ENCODE measurements around the gene SERPINB11.
"Not testable (repeated sequence)": the region's sequence is repeated elsewhere in the genome, so short reads cannot be mapped to it uniquely, and the experiment has no call there.

Gene SERPINB11, protein sequence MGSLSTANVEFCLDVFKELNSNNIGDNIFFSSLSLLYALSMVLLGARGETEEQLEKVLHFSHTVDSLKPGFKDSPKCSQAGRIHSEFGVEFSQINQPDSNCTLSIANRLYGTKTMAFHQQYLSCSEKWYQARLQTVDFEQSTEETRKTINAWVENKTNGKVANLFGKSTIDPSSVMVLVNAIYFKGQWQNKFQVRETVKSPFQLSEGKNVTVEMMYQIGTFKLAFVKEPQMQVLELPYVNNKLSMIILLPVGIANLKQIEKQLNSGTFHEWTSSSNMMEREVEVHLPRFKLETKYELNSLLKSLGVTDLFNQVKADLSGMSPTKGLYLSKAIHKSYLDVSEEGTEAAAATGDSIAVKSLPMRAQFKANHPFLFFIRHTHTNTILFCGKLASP

DNA sequence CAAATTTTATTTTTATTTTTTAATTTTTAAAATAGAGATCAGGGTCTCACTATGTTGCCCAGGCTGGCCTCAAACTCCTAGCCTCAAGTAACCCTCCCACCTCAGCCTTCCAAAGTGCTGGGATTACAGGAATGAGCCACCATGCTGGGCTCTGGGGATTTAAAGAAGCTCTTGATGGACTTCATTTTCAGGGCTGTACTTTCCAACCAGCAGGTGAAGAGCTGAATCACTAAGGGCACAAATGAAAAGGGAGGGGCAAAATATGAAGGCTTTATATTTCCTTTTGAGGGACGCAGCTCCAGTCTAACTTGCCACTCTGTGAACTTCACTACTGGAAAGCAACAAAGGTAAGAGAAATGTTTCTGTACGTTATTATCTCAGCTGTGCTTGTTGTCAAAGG, at the start of gene SERPINB11:
Gene SERPINB11, plus strand, starts transcription at position 301 of the 400 bp plus-strand sequence. CDS start 7,234 bp downstream, outside the sequence.
- no peak within 1 kb of the TSS for H3K27ac Mint-ChIP-seq
- no peak within 1 kb of the TSS for H3K4me3 Mint-ChIP-seq
- no peaks in the 10 kb centered on the region for H3K36me3 Mint-ChIP-seq (ENCODE audit: low read depth)
- no peaks in the 10 kb centered on the region for H3K4me1 Mint-ChIP-seq (ENCODE audit: low read depth)
- peaks cover 3% of the 10 kb centered on the region for H3K9me3 Mint-ChIP-seq
- H3K27me3 Mint-ChIP-seq, result peaks cover 3% of the 10 kb centered on the region

GRCh38 chr18:63658920-63659319, 43.8 kb upstream of the SERPINB11 start:
- H3K4me3 Mint-ChIP-seq, result not testable (repeated sequence)

GRCh38 chr18:63661750-63662149, 41.0 kb upstream of the SERPINB11 start, which contains the start of gene SERPINB3:
Gene SERPINB3 (minus strand): TSS chr18:63661893. CDS start chr18:63661216, 677 bp downstream.
- H3K36me3 Mint-ChIP-seq (ENCODE audit: low read depth); H3K27me3 Mint-ChIP-seq; H3K4me3 Mint-ChIP-seq; H3K27ac Mint-ChIP-seq; H3K4me1 Mint-ChIP-seq (ENCODE audit: low read depth): not testable (repeated sequence)
- peaks cover 12% of the 10 kb centered on the region for H3K9me3 Mint-ChIP-seq

More at GRCh38 chr18:63658920-63659319, 43.8 kb upstream of the SERPINB11 start:
- not testable (repeated sequence) for H3K9me3 Mint-ChIP-seq; H3K36me3 Mint-ChIP-seq (ENCODE audit: low read depth); H3K27me3 Mint-ChIP-seq; H3K4me1 Mint-ChIP-seq (ENCODE audit: low read depth); H3K27ac Mint-ChIP-seq

- Mint-ChIP-seq H3K27me3 (no peaks in the 10 kb centered on the region), H3K4me3 (no peak overlapping the region), H3K36me3 (ENCODE audit: low read depth) (no peaks in the 10 kb centered on the region), H3K9me3 (peaks cover 15% of the 10 kb centered on the region), H3K27ac (no peak overlapping the region), H3K4me1 (ENCODE audit: low read depth) (no peaks in the 10 kb centered on the region)
These were observed 38.2 kb upstream of the SERPINB11 start for GRCh38 chr18:63664571-63664970.

- H3K27me3 Mint-ChIP-seq, result no peaks in the 10 kb centered on the region
These were observed 26.0 kb upstream of the SERPINB11 start for GRCh38 chr18:63676526-63677323.

DNA sequence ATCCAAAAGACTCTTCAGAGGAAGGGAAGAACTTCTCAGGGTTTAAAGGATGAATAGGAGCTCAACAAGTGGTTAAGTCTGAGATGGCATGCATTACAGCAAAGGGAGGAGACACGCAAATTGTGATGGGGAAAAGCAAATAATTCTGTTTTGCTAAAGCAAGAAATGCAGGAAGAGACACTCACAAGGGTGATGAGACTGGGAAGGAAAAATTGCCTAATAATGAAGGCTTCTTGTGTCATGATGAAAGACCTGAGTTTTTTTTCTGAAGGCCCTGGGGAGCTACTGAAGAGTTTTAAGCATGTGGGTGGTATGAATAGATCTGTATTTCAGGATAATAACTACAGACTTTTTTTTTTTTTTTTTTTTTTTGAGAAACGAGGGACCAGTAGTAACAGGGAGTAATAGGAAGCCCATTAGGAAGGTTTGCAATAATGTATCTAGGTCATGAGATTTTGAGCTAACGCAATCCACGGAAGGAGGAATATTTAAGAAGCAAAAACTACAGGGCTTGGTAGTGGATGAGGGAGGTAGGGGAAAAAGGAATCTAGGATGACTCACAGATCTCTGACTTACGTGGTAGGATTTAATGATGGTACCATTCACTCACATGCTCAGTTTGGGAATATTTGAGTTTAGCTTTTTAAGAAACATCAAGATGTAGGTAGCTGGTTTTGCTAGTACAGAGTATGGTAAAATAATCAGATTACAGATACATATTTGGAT, 25.1 kb upstream of the SERPINB11 start:
- Mint-ChIP-seq H3K4me1 (ENCODE audit: low read depth) (no peaks in the 10 kb centered on the region), H3K9me3 (no peaks in the 10 kb centered on the region), H3K27ac (no peak overlapping the region), H3K27me3 (no peaks in the 10 kb centered on the region), H3K36me3 (ENCODE audit: low read depth) (no peaks in the 10 kb centered on the region), H3K4me3 (no peak overlapping the region)

More at GRCh38 chr18:63676526-63677323, 26.0 kb upstream of the SERPINB11 start:
- Mint-ChIP-seq H3K4me1 (ENCODE audit: low read depth) (no peaks in the 10 kb centered on the region), H3K36me3 (ENCODE audit: low read depth) (no peaks in the 10 kb centered on the region), H3K9me3 (no peaks in the 10 kb centered on the region), H3K4me3 (no peak overlapping the region), H3K27ac (no peak overlapping the region)

DNA sequence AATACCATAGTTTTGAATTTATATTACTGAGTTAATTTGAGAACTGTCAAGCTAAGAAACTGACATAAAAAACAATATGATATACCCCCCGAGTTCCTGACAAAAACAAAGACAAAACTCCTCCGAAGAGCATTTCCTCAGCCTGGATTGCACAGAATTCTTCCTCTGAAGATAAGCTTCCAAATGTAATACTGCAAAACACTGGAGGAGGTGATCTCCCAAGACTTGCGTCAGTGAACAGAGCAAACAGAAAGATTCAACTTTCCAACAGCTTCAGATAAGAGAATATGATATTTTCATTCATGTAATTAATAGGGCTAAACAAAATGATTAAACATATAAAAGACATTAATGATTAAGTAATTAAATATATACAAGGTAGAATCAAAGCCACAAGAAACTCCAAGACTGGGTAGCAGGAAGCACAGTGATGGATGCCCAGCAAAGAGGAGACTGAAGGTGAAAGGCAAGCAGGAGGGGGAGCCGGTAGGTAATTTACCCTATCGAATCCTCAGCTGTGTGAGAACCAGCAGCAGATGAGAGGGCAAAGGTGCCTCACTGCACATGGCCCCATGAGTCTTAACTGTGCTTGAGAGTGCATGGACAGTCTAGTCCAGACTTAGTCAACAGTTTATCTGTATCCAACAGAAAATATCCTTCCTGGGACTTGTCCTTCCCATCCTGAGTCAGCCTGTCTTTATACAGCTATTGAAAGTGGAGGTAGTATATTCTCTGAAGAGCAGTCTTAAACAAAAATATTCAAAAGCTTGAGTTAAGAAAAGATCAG, 22.7 kb upstream of the SERPINB11 start:
- no peaks in the 10 kb centered on the region for H3K36me3 Mint-ChIP-seq (ENCODE audit: low read depth)
- no peaks in the 10 kb centered on the region for H3K27me3 Mint-ChIP-seq
- H3K9me3 Mint-ChIP-seq, result no peaks in the 10 kb centered on the region
- H3K27ac Mint-ChIP-seq, result no peak overlapping the region
- H3K4me1 Mint-ChIP-seq (ENCODE audit: low read depth), result no peaks in the 10 kb centered on the region
- no peak overlapping the region for H3K4me3 Mint-ChIP-seq

- Mint-ChIP-seq H3K4me3 (no peak overlapping the region), H3K27me3 (peaks cover 4% of the 10 kb centered on the region), H3K27ac (no peak overlapping the region), H3K4me1 (ENCODE audit: low read depth) (no peaks in the 10 kb centered on the region), H3K36me3 (ENCODE audit: low read depth) (no peaks in the 10 kb centered on the region), H3K9me3 (no peaks in the 10 kb centered on the region)
These were observed 21.1 kb upstream of the SERPINB11 start for GRCh38 chr18:63681449-63682340.

GRCh38 chr18:63683152-63683551, 19.6 kb upstream of the SERPINB11 start:
- Mint-ChIP-seq H3K27me3 (peaks cover 4% of the 10 kb centered on the region), H3K4me1 (ENCODE audit: low read depth) (no peaks in the 10 kb centered on the region), H3K36me3 (ENCODE audit: low read depth) (no peaks in the 10 kb centered on the region), H3K9me3 (no peaks in the 10 kb centered on the region), H3K4me3 (no peak overlapping the region), H3K27ac (no peak overlapping the region)

- Mint-ChIP-seq H3K27me3 (peaks cover 4% of the 10 kb centered on the region), H3K4me1 (ENCODE audit: low read depth) (no peaks in the 10 kb centered on the region), H3K36me3 (ENCODE audit: low read depth) (no peaks in the 10 kb centered on the region), H3K27ac (no peak overlapping the region), H3K9me3 (no peaks in the 10 kb centered on the region), H3K4me3 (no peak overlapping the region)
These were observed 18.9 kb upstream of the SERPINB11 start for GRCh38 chr18:63683890-63684289.

- H3K27ac Mint-ChIP-seq, result no peak overlapping the region
- H3K36me3 Mint-ChIP-seq (ENCODE audit: low read depth), result no peaks in the 10 kb centered on the region
- peaks cover 4% of the 10 kb centered on the region for H3K27me3 Mint-ChIP-seq
- H3K9me3 Mint-ChIP-seq, result peaks cover 7% of the 10 kb centered on the region
- H3K4me1 Mint-ChIP-seq (ENCODE audit: low read depth), result no peaks in the 10 kb centered on the region
- H3K4me3 Mint-ChIP-seq, result no peak overlapping the region
These were observed 18.0 kb upstream of the SERPINB11 start for GRCh38 chr18:63684718-63685117.

DNA sequence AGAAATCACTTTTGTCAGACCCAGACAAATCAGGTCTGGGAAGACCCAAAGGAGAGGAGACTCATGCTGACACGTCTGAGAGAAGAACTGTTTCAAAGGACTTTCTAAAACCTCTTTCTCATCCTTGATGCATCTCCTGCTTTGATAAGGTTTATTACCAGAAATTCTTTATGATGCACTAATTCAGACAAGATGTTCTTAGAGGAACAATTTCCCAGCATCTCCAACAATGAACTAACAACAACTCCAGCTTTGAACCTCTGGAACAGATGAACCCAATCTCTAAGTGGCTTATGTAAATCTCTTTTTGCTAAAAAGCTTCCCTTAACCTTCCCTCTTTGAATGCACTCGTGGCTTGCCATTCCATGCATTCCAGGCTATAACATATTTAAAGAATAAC, 15.9 kb upstream of the SERPINB11 start:
- peaks cover 4% of the 10 kb centered on the region for H3K27me3 Mint-ChIP-seq

GRCh38 chr18:63689064-63689463, 13.7 kb upstream of the SERPINB11 start:
- no peaks in the 10 kb centered on the region for H3K4me1 Mint-ChIP-seq (ENCODE audit: low read depth)
- H3K9me3 Mint-ChIP-seq, result peaks cover 14% of the 10 kb centered on the region
- no peak overlapping the region for H3K27ac Mint-ChIP-seq
- H3K4me3 Mint-ChIP-seq, result no peak overlapping the region
- H3K36me3 Mint-ChIP-seq (ENCODE audit: low read depth), result no peaks in the 10 kb centered on the region
- peaks cover 4% of the 10 kb centered on the region for H3K27me3 Mint-ChIP-seq

More for the DNA sequence above, 15.9 kb upstream of the SERPINB11 start:
- H3K9me3 Mint-ChIP-seq, result peaks cover 14% of the 10 kb centered on the region
- no peak overlapping the region for H3K4me3 Mint-ChIP-seq
- no peaks in the 10 kb centered on the region for H3K4me1 Mint-ChIP-seq (ENCODE audit: low read depth)
- H3K27ac Mint-ChIP-seq, result no peak overlapping the region
- no peaks in the 10 kb centered on the region for H3K36me3 Mint-ChIP-seq (ENCODE audit: low read depth)
